ENCODE measurements around the gene VTCN1. TPM values are rescaled to one million over a fixed set of nuclear protein-coding genes. Genes with fewer than 3 reads are reported as not detected.

Gene VTCN1
- total and polyA plus RNA-seq, 8 donors = 12.9 to 42.5 (median 15.8) TPM

GRCh38 chr1:117188170-117188815 is 22.4 kb downstream of the VTCN1 start:
- H3K4me3 ChIP-seq = no peak overlapping the region
- no peaks in the 10 kb centered on the region for H3K36me3 ChIP-seq
- H3K9me3 ChIP-seq = no peaks in the 10 kb centered on the region
- no peak overlapping the region for H3K27ac ChIP-seq
- 78% methylated on average over 5 of the region's 5 CpGs for WGBS, 2 donors
- DNase-seq (no peak), FAIRE-seq (no peak), ATAC-seq (no peak)
- H3K4me1 ChIP-seq = no peaks in the 10 kb centered on the region
- intact Hi-C loops (cut with DNase I) = no loop called here
- H3K27me3 ChIP-seq = no peaks in the 10 kb centered on the region
- TF ChIP-seq CTCF (IDR thresholded peaks at IDR 0.05) = no peak

- intact Hi-C loops (cut with DNase I) = no loop called here
- Histone ChIP-seq H3K4me3 (no peak overlapping the region), H3K27ac (no peak overlapping the region), H3K27me3 (no peaks in the 10 kb centered on the region), H3K36me3 (no peaks in the 10 kb centered on the region), H3K4me1 (peaks cover 0 to 21% (median 16%) of the 10 kb centered on the region in 3 donors), H3K9me3 (no peaks in the 10 kb centered on the region)
- WGBS, 2 donors = 90 to 94% methylated on average over 4 of the region's 4 CpGs
- DNase-seq = no peak
- no peak for ATAC-seq
- FAIRE-seq = no peak
- no peak for TF ChIP-seq CTCF (IDR thresholded peaks at IDR 0.05)
Measured at GRCh38 chr1:117183112-117183511, 27.6 kb downstream of the VTCN1 start.

- no peak for FAIRE-seq
- Histone ChIP-seq H3K4me3 (no peak overlapping the region), H3K27ac (peak overlapping the region in 2 of 4 donors; percentile 50 to 57), H3K27me3 (no peaks in the 10 kb centered on the region), H3K9me3 (no peaks in the 10 kb centered on the region), H3K4me1 (peaks cover 0 to 21% (median 16%) of the 10 kb centered on the region in 3 donors), H3K36me3 (no peaks in the 10 kb centered on the region)
- no peak for ATAC-seq
- WGBS, 2 donors = 93 to 99% methylated on average over 3 of the region's 3 CpGs
- TF ChIP-seq CTCF (IDR thresholded peaks at IDR 0.05) = no peak
- DNase-seq = no peak
- intact Hi-C loops (cut with DNase I) = no loop called here
Measured at GRCh38 chr1:117182319-117182718, 28.4 kb downstream of the VTCN1 start.

- Histone ChIP-seq H3K27me3 (no peaks in the 10 kb centered on the region), H3K4me3 (no peak overlapping the region), H3K9me3 (no peaks in the 10 kb centered on the region), H3K4me1 (peaks cover 0 to 21% (median 16%) of the 10 kb centered on the region in 3 donors), H3K36me3 (no peaks in the 10 kb centered on the region), H3K27ac (peak overlapping the region in 3 of 4 donors; percentile 33 to 57 (median 50))
- WGBS, 2 donors = 64 to 74% methylated on average over 5 of the region's 5 CpGs
- no peak for ATAC-seq
- intact Hi-C loops (cut with DNase I) = no loop called here
- no peak for FAIRE-seq
- no peak for TF ChIP-seq CTCF (IDR thresholded peaks at IDR 0.05)
- DNase-seq = no peak
Measured at GRCh38 chr1:117181630-117182041, 29.1 kb downstream of the VTCN1 start.

All from pancreas (tissue), 10 donors.